NCI-H2196 (cell line): ENCODE results near the gene SSC5D.
"Not testable (repeated sequence)": the region's sequence is repeated elsewhere in the genome, so short reads cannot be mapped to it uniquely, and the experiment has no call there.

Experiments used
- DNase-seq: peaks from one replicate; lab custom pipeline; 2025; ENCODE audit not compliant: unreplicated experiment; lab: John Stamatoyannopoulos, UW

The SSC5D gene

GRCh38 chr19:55502197-55502952 is 14.1 kb downstream of the SSC5D start:
- no peak for DNase-seq

GRCh38 chr19:55503157-55503501 is 14.9 kb downstream of the SSC5D start:
- no peak for DNase-seq

GRCh38 chr19:55503502-55504251 is 15.4 kb downstream of the SSC5D start:
- DNase-seq: peak; percentile 99

GRCh38 chr19:55504252-55504603 is 16.0 kb downstream of the SSC5D start:
- no peak for DNase-seq

- DNase-seq: no peak
These were observed 16.7 kb downstream of the SSC5D start for GRCh38 chr19:55504981-55505380.

GRCh38 chr19:55508120-55508519 is 19.9 kb downstream of the SSC5D start:
- no peak for DNase-seq

- peak; percentile 95 for DNase-seq
These were observed 28.8 kb downstream of the SSC5D start for GRCh38 chr19:55516878-55517620.

GRCh38 chr19:55519451-55520311 is 31.4 kb downstream of the SSC5D start:
- peak; percentile 52 for DNase-seq

GRCh38 chr19:55520691-55521292 is 32.6 kb downstream of the SSC5D start:
- DNase-seq: no peak

- no peak for DNase-seq
These were observed 37.3 kb downstream of the SSC5D start for GRCh38 chr19:55525289-55526101.

- peak; percentile 96 for DNase-seq
These were observed 38.3 kb downstream of the SSC5D start for GRCh38 chr19:55526216-55527196.

GRCh38 chr19:55527197-55528029 is 39.2 kb downstream of the SSC5D start:
- no peak for DNase-seq

GRCh38 chr19:55528030-55528803 is 40.0 kb downstream of the SSC5D start:
- peak; percentile 60 for DNase-seq

- no peak for DNase-seq
These were observed 41.5 kb downstream of the SSC5D start for GRCh38 chr19:55529636-55530234.

GRCh38 chr19:55530996-55531395 is 42.8 kb downstream of the SSC5D start:
- no peak for DNase-seq

- DNase-seq: not testable (repeated sequence)
These were observed 46.0 kb downstream of the SSC5D start for GRCh38 chr19:55534280-55534679.
